GM15510 (cell line): ENCODE data around the gene SAMD11.

Source experiments
- POLR2A ChIP-seq: IDR thresholded peaks from 3 replicates; pipeline ENCODE4 v1.6.1; 2011; ENCODE audit warnings: borderline replicate concordance; ENCODE audit not compliant: insufficient read length; ENCODE audit errors: extremely low read depth

SAMD11 gene

DNA sequence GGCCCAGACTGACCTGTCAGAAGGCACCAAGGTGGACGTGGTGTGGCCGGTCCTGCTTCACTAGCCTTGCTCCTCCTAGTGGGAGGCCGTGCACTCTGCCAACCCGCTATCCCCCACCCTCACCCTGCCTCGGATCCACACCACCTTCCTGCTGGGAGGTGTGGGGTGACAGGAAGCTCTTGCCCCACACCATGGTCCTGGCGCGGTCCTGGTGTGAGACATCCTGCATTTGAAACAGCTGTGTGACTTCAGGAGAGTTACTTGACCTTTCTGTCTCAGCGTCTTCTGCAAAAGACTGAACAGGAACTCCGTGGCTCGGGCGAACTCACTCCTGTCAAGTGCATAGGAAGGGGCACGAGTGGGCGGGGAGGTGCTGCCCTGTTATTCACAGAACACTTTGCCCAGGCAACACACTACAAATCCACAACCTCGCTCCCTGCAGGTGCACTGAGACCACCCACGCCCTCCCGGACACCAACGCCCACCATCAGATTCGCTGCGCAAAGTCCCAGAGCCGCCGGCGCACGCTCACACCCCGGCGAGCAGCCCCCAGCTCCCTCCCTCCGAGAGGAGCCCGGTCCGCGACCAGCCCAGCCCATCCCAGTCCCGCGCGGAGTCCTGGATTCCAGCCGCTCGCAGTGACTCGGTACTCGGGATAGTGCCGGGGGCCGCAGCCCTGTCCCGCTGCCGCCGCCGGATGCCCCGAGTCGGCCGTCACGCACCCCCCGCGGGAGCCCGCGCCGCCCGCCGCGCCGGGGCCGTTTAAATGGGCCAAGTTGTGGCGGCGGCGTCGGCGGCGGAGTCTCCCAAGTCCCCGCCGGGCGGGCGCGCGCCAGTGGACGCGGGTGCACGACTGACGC, at the start of gene SAMD11:
SAMD11 (plus strand) TSS at position 793 of the 860 bp plus-strand sequence. CDS start 509 bp downstream, outside the sequence.
- no peak for TF ChIP-seq POLR2A

- no peak for TF ChIP-seq POLR2A
Observed at GRCh38 chr1:886311-886710, 37.4 kb upstream of the SAMD11 start.

GRCh38 chr1:886760-887159, 37.0 kb upstream of the SAMD11 start:
- TF ChIP-seq POLR2A, result no peak

DNA sequence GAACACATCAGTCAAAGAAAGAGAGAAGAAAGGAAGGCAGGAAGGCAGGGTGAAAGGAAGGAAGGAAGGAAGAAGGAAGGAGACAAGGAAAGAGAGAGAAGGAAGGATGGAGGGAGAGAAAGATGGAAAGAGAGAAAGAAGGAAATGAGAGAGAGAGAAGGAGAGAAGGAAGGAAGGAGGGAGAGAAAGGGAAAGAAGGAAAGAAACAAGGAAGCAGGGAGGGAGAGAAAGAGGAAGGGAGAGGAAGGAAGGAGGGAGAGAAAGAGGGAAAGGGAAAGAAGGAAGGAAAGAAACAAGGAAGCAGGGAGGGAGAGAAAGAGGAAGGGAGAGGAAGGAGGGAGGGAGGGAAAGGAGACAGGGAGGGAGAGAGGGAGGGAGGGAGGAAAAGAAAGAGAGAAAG, 35.4 kb upstream of the SAMD11 start:
- no peak for TF ChIP-seq POLR2A

GRCh38 chr1:890661-891060, 33.1 kb upstream of the SAMD11 start:
- TF ChIP-seq POLR2A, result no peak

GRCh38 chr1:897226-897625, 26.5 kb upstream of the SAMD11 start:
- TF ChIP-seq POLR2A, result no peak

DNA sequence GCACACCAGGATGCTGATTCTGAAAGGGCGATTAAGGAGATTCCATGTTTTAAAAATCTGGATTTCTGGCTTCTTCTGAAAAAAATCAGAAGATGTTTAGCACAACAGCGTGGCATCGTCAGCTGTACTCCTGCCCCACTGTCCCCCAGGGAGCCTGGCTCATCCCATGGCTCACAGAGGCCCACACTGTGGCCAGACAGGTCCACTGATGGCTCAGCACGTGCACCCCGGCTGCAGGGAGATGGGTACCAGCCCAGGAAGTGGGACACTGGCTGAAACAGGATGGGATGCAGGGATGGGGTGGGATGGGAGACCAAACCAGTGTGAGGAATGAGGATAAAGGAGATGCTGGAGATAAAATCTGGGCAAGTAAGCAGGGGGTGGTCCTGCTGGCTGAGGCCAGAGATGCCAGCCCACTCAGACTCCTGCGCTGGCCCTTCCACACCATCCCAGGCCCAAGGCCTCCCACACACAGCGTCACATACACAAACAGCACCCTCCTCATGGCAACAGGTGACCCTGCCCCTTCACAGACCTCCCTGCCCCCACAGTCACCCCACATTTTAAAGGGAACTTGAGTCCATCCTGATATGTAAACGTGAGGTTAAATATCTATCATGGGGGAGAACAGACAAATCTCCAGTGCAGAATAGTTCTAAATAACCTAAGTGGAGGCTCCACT, 23.9 kb upstream of the SAMD11 start:
- TF ChIP-seq POLR2A, result no peak

- no peak for TF ChIP-seq POLR2A
Observed at GRCh38 chr1:901108-901859, 22.4 kb upstream of the SAMD11 start.

GRCh38 chr1:902802-903201, 20.9 kb upstream of the SAMD11 start:
- TF ChIP-seq POLR2A, result no peak

DNA sequence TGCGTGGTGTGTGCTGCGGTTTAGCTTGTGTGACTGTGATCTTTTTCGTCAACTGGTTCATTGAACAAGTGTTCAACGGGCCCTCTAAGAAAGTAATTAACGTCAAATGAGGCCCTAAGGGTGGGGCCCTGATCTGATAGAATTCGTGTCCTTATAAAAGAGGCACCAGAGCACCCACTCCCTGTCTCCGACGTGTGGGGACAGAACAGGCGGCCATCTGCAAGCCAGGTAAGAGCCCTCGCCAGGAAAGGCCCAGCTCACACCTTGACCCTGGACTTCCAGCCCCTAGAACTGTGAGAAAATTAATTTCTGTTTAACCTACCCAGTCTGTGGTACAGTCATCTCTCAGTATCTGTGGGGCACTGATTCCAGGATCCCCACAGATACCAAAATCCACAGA, 20.4 kb upstream of the SAMD11 start:
- TF ChIP-seq POLR2A, result no peak

DNA sequence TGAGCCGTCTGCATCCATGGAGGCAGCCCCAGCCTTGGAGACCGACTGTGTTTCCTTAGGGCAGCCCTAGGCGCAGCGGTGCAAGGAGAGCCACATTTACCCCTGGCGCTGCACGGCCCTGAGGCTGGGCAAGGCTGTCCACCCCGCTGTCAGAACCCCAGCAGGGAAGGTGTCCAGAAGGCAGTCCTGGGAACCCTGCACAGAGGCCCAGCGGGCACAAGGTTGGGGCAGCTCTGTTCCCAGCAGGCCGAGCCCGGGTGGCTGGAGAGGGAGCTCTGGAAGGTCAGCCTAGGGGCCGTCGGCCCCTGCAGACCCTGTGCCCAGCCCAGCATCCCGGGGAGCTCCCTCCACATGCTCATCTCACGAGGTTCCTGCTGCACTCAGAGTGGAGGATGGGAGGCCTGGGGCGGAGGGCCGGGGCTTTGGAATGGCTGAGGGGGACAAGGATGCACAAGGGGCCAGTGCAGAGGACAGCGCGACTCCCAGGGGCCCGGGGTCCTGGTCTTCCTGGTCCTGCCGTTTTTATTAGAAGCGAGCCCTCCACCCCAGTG, 19.9 kb upstream of the SAMD11 start:
- TF ChIP-seq POLR2A, result no peak

- peak; percentile 22 for TF ChIP-seq POLR2A
Observed at GRCh38 chr1:904310-904950, 19.3 kb upstream of the SAMD11 start.

DNA sequence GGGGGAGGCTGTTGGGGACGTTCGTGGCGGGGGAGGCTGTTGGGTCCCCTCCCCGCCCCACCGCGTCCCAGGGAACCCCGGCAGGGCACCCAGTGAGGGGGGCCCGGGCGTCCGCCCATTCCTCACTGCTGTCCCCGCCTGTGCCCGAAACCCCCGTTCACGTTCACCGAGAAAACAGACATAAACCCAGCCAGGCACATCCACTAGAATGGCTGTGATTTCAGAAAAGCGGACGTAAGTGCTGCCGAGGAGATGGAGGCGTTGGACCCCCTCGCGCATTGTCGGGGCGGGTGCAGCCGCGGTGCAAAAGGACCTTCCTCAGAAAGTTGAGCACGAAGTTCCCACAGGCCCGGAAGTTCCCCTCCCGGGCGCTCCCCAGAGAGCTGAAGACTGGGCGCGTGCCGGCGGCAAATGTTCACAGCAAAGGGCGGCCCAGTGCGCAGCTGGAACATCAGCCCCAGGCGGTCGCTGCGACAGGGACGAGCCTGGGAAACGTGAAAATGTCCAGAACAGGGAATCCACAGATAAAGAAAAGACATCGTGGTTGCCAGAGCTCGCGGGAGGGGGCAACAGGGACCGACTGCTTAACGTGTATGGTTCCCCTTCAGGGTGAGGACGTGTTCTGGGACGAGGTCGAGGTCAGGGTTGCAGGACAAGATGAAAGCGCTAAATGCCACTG, 18.5 kb upstream of the SAMD11 start:
- no peak for TF ChIP-seq POLR2A
